Endothelial cell of umbilical vein (primary cell): ENCODE data around the gene KCP. TPM values are rescaled to one million over a fixed set of nuclear protein-coding genes. Genes with fewer than 3 reads are reported as not detected.

Experiments used
- BruUV-seq: library from RNA; stranded (reverse); fragments of 400-500 nt; replicated peaks from 2 replicates; lab custom pipeline; 2021; lab: Mats Ljungman, UMichigan
- CTCF ChIA-PET: fragments of 300-600, 350-600 bp; sonication (Branson Sonifier 250); formaldehyde crosslinking; loops from one replicate; lab custom pipeline; 2021; ENCODE audit warnings: antibody characterized with exemption, inconsistent platforms; lab: Charles Lee
- POLR2A ChIA-PET: fragments of 300-600, 350-600 bp; sonication (Branson Sonifier 250); formaldehyde crosslinking; loops from one replicate; lab custom pipeline; 2021; ENCODE audit warnings: antibody characterized with exemption, inconsistent platforms; lab: Charles Lee
- DNase-seq: peaks from one replicate; pipeline ENCODE4 v3.0.0-alpha.2; 2011; ENCODE audit warnings: low read depth, low spot score
- FAIRE-seq: peaks from 2 replicates; lab custom pipeline; 2011; peaks lifted over from hg19 to GRCh38; lab: Jason Lieb, UNC
- H2AFZ ChIP-seq: 2 replicates; pipeline ENCODE4 v1.6.0; 2012; ENCODE audit warnings: low read depth, low read length, control low read depth, inconsistent platforms
- H3K27ac ChIP-seq: 2 replicates; pipeline ENCODE4 v1.5.1; 2011; ENCODE audit warnings: low read depth, mild to moderate bottlenecking, control low read depth, low read length, moderate library complexity; ENCODE audit not compliant: insufficient read depth
- H3K27me3 ChIP-seq, 2 experiments: 2 replicates each; pipeline versions ENCODE4 v1.6.0 to v1.6.1; 2011; ENCODE audit warnings: low read length in 2 of 2, mixed read lengths in 1 of 2; ENCODE audit not compliant: control insufficient read depth in 2 of 2, insufficient read depth in 2 of 2
- H3K36me3 ChIP-seq, 2 experiments: 2 replicates in 1 of 2; 3 replicates in 1 of 2; pipeline ENCODE4 v1.5.1; 2011; ENCODE audit warnings: low read length in 2 of 2, mild to moderate bottlenecking in 1 of 2, moderate library complexity in 1 of 2; ENCODE audit not compliant: control insufficient read depth in 2 of 2, insufficient read depth in 2 of 2; ENCODE audit errors: extremely low read depth in 1 of 2
- H3K4me1 ChIP-seq: 3 replicates; pipeline ENCODE4 v1.5.1; 2011; ENCODE audit warnings: mild to moderate bottlenecking, low read length; ENCODE audit not compliant: control insufficient read depth, insufficient read depth; ENCODE audit errors: extremely low read depth
- H3K4me2 ChIP-seq: 2 replicates; pipeline ENCODE4 v1.6.1; 2011; ENCODE audit warnings: low read length, control low read depth, mixed read lengths; ENCODE audit not compliant: insufficient read depth
- H3K4me3 ChIP-seq, 3 experiments: fragments of 200-600 bp in 1 of 3; sonication (generic), shearing (Covaris generic) in 1 of 3; replicated peaks in 1 of 3; 2 replicates each; pipeline ENCODE4 v1.5.1; 2011 to 2016; ENCODE audit warnings: control low read depth in 3 of 3, low read length in 3 of 3, mild to moderate bottlenecking in 2 of 3, inconsistent platforms in 1 of 3, low read depth in 1 of 3, moderate library complexity in 1 of 3; ENCODE audit not compliant: insufficient read depth in 1 of 3
- H3K79me2 ChIP-seq: 2 replicates; pipeline ENCODE4 v1.6.0; 2012; ENCODE audit warnings: low read length, inconsistent platforms; ENCODE audit not compliant: control insufficient read depth, insufficient read depth
- H3K9ac ChIP-seq: replicated peaks from 2 replicates; pipeline ENCODE3; 2011; ENCODE audit warnings: low read length, control low read depth; ENCODE audit not compliant: insufficient read depth; ENCODE audit errors: extremely low read depth
- H3K9me1 ChIP-seq: replicated peaks from 3 replicates; pipeline ENCODE4 v1.6.0; 2011; ENCODE audit warnings: mild to moderate bottlenecking, low read length; ENCODE audit not compliant: control insufficient read depth, insufficient read depth; ENCODE audit errors: extremely low read depth
- H3K9me3 ChIP-seq: replicated peaks from 2 replicates; pipeline ENCODE4 v1.5.1; 2012; ENCODE audit warnings: low read length, inconsistent platforms; ENCODE audit not compliant: control insufficient read depth, insufficient read depth
- H4K20me1 ChIP-seq: replicated peaks from 2 replicates; pipeline ENCODE3; 2011; ENCODE audit warnings: mild to moderate bottlenecking, low read length; ENCODE audit not compliant: control insufficient read depth, insufficient read depth; ENCODE audit errors: extremely low read depth
- EZH2 ChIP-seq: IDR thresholded peaks from 2 replicates; pipeline ENCODE4 v1.6.1; 2012; ENCODE audit warnings: borderline replicate concordance, low read depth, mild to moderate bottlenecking, moderate library complexity, low read length, inconsistent platforms; ENCODE audit not compliant: severe bottlenecking
- FOS ChIP-seq: IDR thresholded peaks from 2 replicates; pipeline ENCODE4 v1.6.1; 2011; ENCODE audit warnings: mild to moderate bottlenecking, low read length, moderate library complexity, borderline replicate concordance; ENCODE audit not compliant: insufficient read depth
- GATA2 ChIP-seq: IDR thresholded peaks from 2 replicates; pipeline ENCODE4 v1.7.0; 2011; ENCODE audit warnings: low read depth, mild to moderate bottlenecking, moderate library complexity, mixed read lengths, low read length; ENCODE audit not compliant: insufficient read length, insufficient read depth
- JUN ChIP-seq: IDR thresholded peaks from 2 replicates; pipeline ENCODE4 v1.6.1; 2011; ENCODE audit warnings: borderline replicate concordance, low read depth; ENCODE audit not compliant: insufficient read length, insufficient read depth
- MAX ChIP-seq: IDR thresholded peaks from 2 replicates; pipeline ENCODE4 v1.6.1; 2011; ENCODE audit not compliant: insufficient read depth, insufficient read length
- MYC ChIP-seq: IDR thresholded peaks from one replicate; pipeline ENCODE4 v1.6.1; 2011; ENCODE audit warnings: mild to moderate bottlenecking, low read depth, low read length
- POLR2A ChIP-seq: IDR thresholded peaks from 2 replicates; pipeline ENCODE4 v1.6.1; 2012; ENCODE audit warnings: low read depth, mild to moderate bottlenecking, control low read depth, low read length
- dilution Hi-C: fragments of 300-500 bp; cut with MboI; formaldehyde crosslinking; loops from one replicate; pipeline ENCODE4 v1.15.0; 2019; ENCODE audit warnings: low sequenced_read_pairs; ENCODE audit not compliant: extremely low pct_ligation_motif_present
- intact Hi-C: fragments of 100-400 bp; cut with micrococcal nuclease; formaldehyde crosslinking; loops from one replicate; pipeline ENCODE4 v1.10.0; 2022
- polyA plus RNA-seq, 4 experiments: library from polyadenylated mRNA; depleted of rRNA in 3 of 4; stranded (reverse) in 3 of 4; unstranded in 1 of 4; fragments of >200 nt; gene quantifications; 2 replicates each; pipeline versions ENCODE4 v1.2.1 to v1.2.3, GENCODE V29; 2011 to 2012; ENCODE audit warnings: missing spikeins in 1 of 4
- total RNA-seq: library from RNA; stranded (reverse); gene quantifications from 2 replicates; pipeline ENCODE4 v1.2.3, GENCODE V29; 2021
- TF ChIP-seq, protein P1 (sequence below), 2 donors: IDR thresholded peaks; 1 replicate in 1 of 2; 2 replicates in 1 of 2; pipeline ENCODE4 v1.5.1; 2011; ENCODE audit warnings: low read length in 2 of 2, mild to moderate bottlenecking in 2 of 2, moderate library complexity in 2 of 2, control low read depth in 1 of 2, inconsistent platforms in 1 of 2, low read depth in 1 of 2; ENCODE audit not compliant: insufficient read depth in 1 of 2; ENCODE audit errors: extremely low read depth in 1 of 2

Gene KCP
- total and polyA plus RNA-seq, 2 donors (not counting 3 experiments of a cell fraction or from before 2014, with no cell fraction given): not detected

DNA sequence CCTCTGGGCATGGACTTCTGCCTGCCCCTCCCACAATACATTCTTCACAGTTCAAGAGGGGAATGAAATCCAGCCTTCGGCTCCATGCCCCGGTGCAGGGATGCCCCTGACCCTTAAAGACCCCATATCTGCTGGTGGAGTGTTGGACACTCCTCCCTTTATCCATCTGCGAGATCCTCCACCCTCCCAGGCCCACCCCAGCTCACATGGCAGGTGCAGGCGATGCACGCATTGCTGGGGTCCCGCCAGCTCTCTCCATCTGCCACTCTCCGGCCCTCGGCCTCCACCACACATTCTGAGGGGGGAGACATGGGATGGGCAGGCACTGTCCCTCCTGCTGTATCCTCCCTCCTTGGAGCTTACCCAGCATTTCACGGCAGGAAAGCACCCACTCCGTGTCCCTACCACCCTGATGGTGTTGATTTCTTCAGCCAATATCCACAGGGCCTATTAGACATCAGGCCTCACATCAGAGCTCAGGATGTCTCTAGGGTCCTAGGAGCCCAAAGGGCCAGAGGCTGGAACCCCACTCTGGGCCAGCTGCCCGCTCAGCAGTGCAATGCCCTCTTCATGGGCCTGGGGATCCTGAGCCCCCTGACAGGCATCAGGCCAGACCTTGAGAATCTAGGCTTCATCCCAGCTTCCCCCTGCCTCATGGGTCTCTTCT, 29.6 kb downstream of the KCP start:
- intact Hi-C loops: loop anchor here (1.0 to 5.0 kb wide), 5 partner anchors 18 to 454 kb away; partner anchors contain the start of gene METTL2B
- BruUV-seq: no TSS peak
- no peak overlapping the region for H3K4me3 ChIP-seq
- H3K4me2 ChIP-seq: no peak overlapping the region
- H4K20me1 ChIP-seq: no peaks in the 10 kb centered on the region
- H3K79me2 ChIP-seq: no peaks in the 10 kb centered on the region
- DNase-seq (no peak), FAIRE-seq (no peak)
- H3K27me3 ChIP-seq: no peaks in the 10 kb centered on the region
- H3K9me1 ChIP-seq: no peaks in the 10 kb centered on the region
- H3K36me3 ChIP-seq: no peaks in the 10 kb centered on the region
- CTCF ChIA-PET: interaction anchor here (0.8 to 3.6 kb wide), 11 partner anchors 12 to 455 kb away, joined by 3 to 41 read pairs (median 6); partner anchors contain the start of gene ATP6V1F
- no peaks in the 10 kb centered on the region for H3K9me3 ChIP-seq
- no peak overlapping the region for H3K27ac ChIP-seq
- no peaks in the 10 kb centered on the region for H3K4me1 ChIP-seq
- POLR2A ChIA-PET: no interaction called here
- TF ChIP-seq EZH2 (no peak), FOS (no peak)
- dilution Hi-C loops: no loop called here
- H3K9ac ChIP-seq: no peak overlapping the region
- H2AFZ ChIP-seq: no peak overlapping the region

GRCh38 chr7:128879939-128880746, 30.4 kb downstream of the KCP start:
- no peaks in the 10 kb centered on the region for H3K36me3 ChIP-seq
- no peak overlapping the region for H3K4me2 ChIP-seq
- no peak overlapping the region for H2AFZ ChIP-seq
- no peaks in the 10 kb centered on the region for H3K4me1 ChIP-seq
- no peak for TF ChIP-seq MAX
- TF ChIP-seq POLR2A: no peak
- TF ChIP-seq JUN: no peak
- TF ChIP-seq MYC: no peak
- no peak for TF ChIP-seq FOS
- TF ChIP-seq, protein P1, sequence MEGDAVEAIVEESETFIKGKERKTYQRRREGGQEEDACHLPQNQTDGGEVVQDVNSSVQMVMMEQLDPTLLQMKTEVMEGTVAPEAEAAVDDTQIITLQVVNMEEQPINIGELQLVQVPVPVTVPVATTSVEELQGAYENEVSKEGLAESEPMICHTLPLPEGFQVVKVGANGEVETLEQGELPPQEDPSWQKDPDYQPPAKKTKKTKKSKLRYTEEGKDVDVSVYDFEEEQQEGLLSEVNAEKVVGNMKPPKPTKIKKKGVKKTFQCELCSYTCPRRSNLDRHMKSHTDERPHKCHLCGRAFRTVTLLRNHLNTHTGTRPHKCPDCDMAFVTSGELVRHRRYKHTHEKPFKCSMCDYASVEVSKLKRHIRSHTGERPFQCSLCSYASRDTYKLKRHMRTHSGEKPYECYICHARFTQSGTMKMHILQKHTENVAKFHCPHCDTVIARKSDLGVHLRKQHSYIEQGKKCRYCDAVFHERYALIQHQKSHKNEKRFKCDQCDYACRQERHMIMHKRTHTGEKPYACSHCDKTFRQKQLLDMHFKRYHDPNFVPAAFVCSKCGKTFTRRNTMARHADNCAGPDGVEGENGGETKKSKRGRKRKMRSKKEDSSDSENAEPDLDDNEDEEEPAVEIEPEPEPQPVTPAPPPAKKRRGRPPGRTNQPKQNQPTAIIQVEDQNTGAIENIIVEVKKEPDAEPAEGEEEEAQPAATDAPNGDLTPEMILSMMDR (IDR thresholded peaks at IDR 0.05; ENCODE audit: extremely low read depth in 1 of 2, insufficient read depth in 1 of 2, low read depth in 1 of 2, low read length in 2 of 2): peak; percentile 71 to 83
- no peak for TF ChIP-seq GATA2
- POLR2A ChIA-PET: no interaction called here
- no peaks in the 10 kb centered on the region for H3K9me1 ChIP-seq
- H3K27me3 ChIP-seq: peaks cover 0 to 2% of the 10 kb centered on the region in 2 experiments
- CTCF ChIA-PET: interaction anchor here (0.7 to 3.6 kb wide), 17 partner anchors 10 to 455 kb away, joined by 3 to 41 read pairs (median 4); partner anchors contain the start of gene ATP6V1F
- DNase-seq (peak; percentile 51), FAIRE-seq (peak; percentile 94)
- H3K4me3 ChIP-seq: no peak overlapping the region
- H3K27ac ChIP-seq: no peak overlapping the region
- no peaks in the 10 kb centered on the region for H3K9me3 ChIP-seq
- intact Hi-C loops: loop anchor here (1.0 to 5.0 kb wide), 5 partner anchors 17 to 453 kb away; partner anchors contain the start of gene METTL2B
- no TSS peak for BruUV-seq
- H3K79me2 ChIP-seq: no peaks in the 10 kb centered on the region
- no peak overlapping the region for H3K9ac ChIP-seq
- no peaks in the 10 kb centered on the region for H4K20me1 ChIP-seq
- dilution Hi-C loops: no loop called here
